Measurements from ENCODE around the gene VSTM2B.

The VSTM2B gene

DNA sequence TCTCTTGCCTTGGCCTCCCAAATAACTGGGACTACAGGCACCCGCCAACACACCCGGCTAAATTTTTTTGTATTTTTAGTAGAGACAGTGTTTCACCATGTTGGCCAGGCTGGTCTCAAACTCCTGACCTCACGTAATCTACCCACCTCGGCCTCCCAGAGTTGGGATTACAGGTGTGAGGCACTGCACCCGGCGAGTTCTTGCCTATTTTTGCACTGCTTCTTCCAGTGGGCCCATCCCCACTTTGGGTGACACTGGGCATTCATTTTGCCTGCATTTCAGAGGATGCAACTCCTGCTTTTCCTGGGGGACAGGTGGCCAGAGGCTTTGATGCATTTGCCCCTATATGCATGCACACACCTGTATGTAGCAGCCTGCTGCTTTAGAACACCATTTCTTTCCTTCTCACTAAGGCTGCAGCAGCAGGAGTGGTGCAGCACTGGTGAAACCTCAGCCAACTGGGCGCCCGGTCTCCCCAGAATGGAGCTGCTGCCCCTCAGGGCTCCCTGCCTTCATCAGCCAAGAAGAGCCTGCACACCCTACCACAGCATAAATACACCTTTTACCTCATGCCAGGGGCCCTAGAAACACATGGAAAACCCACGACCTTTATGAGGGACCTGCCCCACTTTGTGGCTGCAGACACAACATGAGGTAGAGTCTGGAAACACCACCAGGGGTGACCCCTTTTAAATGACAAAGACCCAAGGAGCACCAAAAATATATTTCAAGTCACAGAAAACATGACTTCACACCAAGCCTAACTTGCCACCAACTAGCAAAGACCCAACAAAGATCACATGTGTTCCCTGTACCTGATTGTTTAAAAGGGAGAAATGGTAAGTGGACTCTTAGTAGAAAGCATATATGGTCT is 43.5 kb downstream of the VSTM2B start:
- no peak for DNase-seq

DNA sequence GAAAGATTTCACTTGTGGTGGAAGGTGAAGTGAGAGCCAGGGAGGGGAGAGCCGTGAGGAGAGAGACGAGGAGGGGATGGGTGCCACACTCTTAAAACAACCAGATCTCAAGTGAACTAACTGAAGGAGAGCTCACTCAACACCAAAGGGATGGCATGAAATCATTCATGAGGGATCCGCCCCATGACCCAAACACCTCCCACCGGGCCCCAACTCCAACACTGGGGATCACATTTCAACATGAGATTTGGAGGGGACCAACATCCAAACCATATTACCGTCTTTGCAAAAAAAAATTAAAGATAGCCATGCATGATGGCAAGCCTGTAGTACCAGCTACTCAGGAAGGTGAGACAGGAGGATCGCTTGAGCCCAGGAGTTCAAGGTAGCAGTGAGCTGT is 45.4 kb downstream of the VSTM2B start:
- DNase-seq, result no peak

DNA sequence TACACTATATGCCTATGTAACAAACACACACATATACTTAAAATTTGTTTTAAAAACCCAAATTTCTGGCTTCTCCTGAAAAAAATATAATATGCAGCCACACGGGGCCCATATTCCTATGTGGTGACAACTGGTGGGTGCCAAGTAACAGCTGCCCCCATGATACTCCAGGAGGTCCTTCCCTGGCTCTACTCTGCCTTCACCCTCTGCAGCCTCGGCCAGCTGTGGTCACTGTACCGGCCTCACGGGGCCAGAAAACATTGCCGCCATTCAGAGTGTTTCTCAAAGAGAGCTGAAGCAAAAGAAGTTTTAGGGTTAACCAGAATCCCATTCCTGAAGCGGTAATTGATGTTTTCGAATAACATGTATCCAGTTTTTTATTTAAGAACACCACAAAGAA is 47.7 kb downstream of the VSTM2B start:
- no peak for DNase-seq

DNA sequence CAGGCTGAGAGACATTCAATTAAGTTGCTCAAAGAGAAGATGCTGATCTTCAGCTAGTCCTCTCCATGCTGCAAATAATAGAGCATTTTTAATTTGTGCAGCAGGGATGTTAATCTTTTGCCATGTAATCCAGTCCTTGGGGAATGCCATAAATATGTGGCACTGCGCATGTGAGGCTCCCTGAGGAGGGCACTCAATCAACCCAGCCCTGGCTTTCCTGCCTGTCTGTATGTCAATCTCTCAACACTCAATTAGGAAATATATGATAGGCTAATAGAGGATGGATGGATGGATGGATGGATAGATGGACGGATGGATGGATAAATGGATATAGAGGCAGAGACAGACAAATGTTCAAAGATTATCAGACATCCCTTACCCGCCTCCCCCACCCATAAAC is 48.7 kb downstream of the VSTM2B start:
- no peak for DNase-seq

DNA sequence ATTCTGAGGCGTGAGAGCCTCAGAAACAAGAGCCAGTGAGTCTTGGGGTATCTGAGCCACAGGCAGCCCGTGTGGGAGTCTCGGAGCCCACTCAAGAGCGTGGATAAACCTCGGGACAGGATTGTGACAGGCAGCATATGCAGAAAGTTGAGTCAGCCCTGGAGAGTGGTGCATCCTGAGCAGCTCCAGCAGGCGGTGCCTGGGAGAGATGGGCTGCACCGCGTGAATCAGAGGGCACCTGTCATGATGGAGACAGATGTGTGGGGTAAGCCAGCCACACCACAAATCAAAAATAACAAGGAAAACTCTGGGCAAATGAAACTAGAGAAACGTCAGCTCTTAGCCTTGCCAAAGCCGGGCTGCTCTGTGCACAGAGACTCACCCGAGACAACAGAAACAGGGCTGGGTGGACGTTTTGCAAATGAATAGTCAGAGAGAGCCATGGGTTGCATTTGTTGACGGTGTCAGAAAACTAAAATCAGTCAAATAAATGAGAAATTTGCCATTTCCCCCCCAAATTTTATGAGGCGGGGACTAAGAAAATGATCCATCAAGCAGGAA is 50.3 kb downstream of the VSTM2B start:
- DNase-seq, result peak; percentile 5 to 38 (median 15)

DNA sequence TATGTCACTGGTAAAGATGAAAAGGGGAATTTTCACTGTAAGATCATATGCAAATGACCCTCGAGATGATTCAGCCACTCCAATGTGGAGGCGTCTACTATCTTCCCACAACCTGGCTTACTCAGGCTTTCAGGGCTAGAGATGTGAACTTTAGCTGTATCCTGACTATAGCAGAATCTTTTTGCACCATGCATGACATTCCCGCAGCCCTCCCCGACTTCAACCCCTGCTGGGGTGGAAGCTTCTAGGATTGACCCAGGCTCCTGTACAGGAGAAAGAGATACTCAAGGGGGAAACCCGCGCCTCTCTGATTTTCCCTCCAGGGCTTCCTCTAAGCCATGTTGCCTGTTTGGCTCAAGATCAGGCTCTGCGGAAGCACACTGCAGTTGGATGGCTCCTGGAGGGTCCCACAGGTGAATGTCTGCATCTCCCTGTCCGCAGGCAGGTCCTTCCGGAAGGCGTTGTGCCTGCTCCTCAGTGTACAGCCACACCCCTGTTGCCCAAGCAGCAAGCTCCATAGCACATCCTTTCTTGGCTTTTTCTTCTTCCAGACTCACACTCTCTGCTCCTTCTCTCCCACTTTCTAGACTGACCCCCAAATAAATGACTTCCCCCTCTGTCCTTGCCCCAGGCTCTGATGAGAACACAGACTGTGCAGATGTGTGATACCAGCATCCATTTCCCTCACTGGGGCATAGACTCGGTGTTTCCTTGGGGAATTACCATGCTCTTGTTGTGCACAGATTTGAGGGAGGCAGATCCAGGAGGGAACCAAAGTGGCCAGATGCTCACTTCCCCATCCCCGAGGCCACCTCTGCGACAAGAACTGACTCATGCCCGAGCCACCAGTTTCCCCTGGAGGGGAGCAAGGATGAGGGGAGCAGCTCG is 51.2 kb downstream of the VSTM2B start:
- peak; percentile 48 to 73 (median 63) for DNase-seq

DNA sequence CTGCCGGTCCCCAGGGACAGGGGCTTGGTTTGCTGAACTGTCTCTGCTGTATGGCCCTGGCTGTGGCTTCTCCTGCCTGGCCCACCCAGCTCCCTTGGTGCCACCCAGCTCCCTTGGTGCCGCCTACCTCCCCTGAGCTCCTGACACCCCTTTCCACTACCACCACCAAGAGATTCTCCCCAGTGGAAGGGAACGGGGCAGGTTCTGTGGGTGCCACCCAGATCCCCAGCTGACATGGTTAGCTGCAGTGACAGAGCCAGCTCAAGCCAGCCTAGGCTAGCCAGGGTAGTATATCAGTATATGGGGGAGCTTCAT is 51.8 kb downstream of the VSTM2B start:
- DNase-seq, result no peak

DNA sequence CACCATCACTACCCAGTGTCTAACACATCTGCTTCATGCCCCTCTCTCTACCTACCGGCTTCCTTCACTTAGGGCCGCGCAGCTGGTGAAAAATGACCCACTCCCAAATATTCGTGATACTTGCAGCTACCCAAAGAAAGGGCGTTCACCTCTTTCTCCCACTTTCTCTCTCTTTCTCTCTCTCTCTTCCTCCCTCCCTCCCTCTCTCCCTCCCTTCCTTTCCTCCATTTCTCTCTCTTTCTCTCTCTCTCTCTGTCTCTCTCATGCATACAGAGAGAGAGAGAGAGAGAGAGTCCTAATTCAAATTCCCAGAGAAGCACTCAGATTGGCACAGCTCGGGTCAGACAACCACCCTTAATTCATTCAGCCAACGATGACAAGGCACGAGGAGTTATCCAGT is 52.6 kb downstream of the VSTM2B start:
- no peak for DNase-seq

DNA sequence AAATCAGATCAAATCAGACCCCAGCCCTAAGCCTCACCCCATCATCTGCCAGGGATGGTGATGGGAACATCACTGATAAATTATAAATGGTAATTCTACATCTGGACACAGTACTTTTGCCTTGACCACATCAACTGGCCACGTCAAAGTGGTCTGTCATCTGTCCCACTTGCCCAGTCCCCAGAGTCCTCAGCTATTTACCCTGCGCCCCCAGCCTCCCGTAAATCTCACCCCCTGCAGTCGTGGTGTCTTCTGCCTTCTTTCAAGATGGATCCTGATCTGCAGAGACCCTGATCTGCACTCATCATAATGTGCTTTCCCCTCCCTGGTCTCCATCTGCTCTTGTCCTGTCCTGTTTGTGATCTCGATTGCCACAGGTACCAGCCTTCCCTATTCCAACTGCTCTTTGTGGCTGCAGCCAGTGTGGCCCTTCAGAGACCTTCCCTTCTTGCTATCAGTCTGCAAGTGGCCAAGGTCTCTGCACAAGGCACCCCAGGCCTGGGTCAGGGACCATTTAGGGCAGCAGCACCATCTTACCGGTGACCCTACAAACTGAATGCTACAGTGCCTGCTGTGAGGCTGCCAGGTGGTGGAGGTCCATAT is 53.6 kb downstream of the VSTM2B start:
- no peak for DNase-seq

DNA sequence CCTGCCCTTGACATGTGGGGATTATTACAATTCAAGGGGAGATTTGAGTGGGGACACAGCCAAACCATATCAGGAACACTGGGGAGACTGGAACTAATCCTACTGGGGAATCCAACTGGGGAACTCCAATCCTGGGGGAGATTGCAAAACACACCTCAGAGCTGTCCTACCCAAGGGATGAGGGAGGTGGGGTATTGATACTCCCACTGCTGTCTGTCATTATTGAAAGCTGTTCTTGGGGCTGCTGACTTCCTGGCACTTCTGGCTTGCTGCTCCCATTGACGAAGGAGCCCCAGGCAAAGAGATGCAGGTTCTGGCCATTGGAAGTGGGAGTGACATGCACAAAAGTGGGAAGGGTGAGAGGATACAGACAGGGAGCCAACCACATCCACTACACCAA is 55.6 kb downstream of the VSTM2B start:
- no peak for DNase-seq

DNA sequence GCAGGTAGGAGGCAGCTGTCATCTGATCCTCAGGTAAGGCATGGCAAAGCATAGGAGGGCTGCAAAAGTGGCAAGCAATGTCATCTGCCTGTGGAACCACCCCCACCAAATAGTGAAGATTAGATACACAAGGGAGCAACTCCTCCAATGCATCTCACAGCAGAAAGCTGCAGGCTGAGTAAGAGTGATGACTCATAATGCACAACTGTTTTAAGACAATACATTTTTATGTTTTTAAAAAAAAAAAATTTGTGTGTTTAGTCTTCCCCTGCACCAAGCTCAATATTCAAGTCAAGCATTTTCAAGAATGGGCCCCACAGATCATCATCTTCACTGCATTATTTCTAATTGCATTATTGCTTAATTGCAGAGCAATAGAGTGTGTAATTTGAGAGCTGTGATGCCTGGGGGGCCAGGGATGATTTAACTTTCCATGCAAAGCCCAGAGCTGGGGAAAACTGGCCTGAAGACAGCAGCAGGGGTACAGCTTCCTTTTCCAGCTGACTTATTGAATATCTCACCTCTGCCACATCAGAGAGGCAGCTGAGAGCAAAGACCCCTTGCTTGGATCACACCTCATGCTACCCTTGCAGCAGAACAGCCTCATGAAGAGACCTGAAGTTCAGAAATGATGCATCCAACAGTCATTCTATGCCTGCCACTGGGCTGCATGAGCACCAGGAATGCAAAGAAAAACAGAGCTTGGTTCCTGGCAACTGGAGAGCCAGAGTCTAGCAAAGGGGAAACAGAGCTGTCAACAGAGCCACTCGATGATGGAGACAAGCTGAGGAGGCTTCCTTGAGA is 57.6 kb downstream of the VSTM2B start:
- DNase-seq, result no peak

DNA sequence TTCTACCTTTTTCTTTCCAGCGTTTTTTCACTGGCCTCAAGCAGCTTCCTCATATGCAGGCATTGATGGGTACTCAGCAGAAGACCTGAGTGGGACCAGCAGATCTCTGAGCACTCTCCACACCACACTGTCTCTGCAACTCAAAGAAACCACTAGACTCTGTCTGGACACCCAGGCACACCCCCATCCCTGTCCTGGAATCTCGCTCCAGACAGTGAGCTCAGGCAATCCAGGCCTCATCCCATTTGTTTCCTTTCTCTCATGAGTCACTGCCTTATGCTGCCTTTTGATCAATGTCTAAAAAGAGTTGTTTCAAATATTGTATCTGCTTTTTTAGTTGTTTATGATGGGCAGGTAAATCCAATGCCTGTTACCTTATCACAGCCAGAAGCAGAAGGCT is 60.6 kb downstream of the VSTM2B start:
- DNase-seq, result no peak

DNA sequence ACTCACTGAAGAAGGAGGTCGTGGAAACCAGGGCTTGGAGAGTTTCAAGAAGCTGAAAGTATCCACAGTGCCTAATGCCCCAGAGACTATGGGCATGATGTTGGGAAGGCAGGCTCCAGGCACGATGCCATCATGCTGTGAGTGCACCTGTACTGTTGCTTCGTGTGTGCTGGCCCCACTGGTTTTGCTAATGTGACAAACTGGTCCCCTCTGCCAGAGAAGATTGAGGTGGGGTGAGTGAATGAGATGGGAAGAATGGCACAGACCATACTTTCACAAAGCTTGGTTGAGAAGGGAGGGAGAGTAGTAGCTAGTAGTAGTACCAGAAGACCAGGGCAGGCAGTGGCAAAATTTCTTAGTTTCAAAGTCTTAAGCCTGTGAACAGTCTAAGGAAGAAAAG is 61.3 kb downstream of the VSTM2B start:
- DNase-seq, result no peak

DNA sequence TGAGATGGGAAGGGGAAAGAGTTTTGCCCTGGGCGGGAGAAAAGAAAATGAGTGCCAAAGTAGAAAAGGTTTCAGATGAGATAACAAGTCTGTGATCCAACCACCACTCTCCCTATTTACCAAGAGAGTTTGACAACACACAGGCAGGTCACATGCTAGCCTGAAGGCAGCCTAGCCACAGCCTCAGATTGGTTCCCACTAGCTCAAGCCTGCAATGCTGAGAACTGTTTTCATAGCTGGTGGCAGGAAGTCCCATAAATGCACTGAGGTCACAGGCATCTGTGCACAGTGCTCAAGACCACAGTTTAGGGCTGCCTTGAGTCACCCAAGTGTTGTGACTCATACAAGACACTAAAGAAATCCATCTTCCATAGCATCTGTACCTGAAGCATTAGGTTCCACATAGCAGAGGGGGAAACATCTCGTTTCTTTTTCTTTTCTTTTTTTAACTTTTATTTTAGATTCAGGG is 61.8 kb downstream of the VSTM2B start:
- DNase-seq, result peak in 2 of 4 experiments; percentile 29 to 38

DNA sequence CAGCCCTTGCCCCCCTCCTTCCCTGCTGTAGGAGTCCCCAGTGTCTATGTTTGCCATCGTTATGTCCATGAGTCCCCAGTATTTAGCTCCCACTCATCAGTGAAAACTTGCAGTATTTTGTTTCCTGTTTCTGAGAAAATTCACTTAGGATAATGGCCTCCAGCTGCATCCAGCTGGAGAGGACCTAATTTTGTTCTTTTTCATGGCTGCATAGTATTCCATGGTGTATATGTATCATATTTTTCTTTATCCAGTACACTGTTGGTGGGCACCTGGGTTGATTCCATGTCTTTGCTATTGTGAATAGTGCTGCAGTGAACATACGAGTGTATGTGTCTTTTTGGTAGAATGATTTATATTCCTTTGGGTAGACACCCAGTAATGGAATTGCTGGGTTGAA is 62.3 kb downstream of the VSTM2B start:
- DNase-seq, result no peak

DNA sequence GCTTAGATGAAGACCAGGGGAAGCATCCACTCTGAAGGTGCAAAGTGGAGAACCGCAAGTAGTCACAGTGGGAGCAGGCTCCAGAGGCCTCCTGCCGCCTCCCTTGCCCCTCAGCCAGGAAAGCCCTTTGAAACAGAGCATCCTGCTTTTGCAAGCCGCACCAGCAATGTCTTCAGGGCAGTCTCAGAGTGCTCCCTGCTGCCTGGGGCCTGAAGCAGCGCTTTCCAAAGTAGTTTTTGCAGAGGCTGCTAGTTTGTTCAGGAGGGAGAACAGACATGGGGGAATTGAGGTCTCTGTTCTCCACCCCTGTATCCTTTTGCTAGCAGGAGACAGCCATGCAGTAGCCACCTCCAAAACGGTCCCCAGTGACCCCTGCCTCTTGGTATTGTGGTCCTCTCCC is 64.5 kb downstream of the VSTM2B start:
- no peak for DNase-seq

DNA sequence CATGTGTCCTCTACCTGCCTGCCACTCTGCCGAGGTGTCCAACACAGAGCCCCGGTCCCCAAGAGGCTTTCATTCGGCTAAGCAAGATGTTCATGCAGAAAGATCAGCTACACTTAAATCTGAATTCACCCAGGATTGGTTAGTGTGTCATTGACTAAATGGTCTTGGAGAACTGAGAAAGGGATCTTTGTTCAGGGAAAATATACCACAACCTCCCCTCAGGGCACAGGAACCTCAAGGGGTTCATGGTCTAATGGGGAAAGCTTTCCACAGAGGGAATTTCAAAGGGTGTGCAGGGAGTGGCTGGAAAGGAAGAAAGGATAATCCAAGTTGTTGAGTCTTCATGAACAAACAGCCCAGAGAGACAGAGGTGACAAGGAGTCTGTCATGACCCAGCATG is 65.9 kb downstream of the VSTM2B start:
- DNase-seq, result no peak

DNA sequence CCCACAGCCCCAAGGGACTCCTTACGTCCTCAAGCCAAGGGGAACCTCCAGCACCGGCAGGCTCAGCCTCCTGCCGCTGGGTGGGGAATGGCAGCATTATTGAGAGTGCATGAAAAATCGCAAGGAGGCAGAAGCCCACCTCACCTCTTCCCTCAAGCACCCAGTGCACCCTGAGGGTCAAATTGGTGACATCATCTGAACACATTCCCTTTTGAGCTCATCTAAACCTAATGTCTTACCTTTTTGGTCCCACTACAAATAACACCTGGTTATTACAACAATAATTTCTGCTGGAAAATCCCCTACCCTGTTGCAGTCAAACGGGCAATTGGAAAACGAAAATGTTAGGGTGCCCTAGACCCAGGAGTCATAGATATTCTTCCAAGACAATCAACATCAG is 68.1 kb downstream of the VSTM2B start:
- DNase-seq, result no peak

DNA sequence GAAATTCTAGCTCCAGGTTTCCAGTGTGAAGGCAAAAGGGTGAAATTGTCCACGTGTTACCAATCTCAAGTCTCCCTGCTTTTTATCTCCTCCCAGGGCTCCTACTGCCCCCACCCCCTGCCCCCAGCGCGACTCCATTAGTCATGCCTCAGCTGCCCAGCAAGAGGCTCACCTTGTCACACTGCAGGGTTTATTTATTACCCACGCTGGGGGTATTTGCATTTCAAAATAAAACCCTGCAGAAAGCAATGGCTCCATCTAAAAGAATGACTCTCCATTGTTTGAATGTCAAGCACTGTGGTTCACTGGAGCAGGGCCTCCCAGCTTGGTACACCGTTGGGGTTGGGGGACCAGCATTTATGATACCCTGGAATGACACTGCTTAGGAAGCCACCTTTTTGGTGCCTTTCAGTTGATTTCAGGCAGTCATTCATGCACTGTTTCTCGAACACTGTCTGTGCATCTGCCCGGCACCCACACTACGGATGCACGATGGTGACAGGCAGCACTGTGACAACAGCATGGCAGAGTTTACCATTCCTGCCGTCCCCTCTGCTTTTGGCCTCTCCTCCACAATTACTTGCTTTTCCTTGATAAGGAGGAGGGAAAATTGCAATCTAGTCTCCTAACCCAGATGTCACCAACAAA is 70.4 kb downstream of the VSTM2B start:
- DNase-seq, result no peak

DNA sequence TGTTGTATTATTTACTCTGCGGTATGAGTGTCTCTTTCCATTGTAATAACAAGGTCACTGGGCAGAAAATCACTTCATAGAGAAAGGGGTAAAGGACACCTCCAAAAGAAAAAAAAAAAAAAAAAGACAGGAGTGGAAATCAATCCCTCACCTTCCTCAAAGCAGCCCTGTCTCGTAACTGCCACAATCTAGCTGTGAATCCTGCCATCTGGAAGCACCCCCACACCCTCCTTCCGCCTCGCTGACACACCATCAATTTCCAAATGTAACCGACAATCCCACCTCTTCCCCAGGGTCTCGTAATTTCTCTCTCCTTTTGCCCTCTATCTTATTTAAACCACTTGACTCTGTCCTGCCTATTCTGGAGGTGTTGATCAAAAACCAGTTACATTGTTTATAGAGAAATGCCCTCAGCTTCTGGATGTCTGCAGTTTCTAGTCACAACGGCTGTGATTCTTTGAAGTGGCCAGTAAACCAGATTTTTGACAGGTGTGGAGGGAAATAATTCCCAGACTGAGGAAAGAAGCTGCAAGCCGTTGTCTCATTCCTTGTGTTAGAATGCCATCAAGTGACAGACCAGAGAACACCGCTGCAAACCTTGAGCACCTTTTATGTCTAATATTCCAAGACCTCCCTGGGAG is 71.2 kb downstream of the VSTM2B start:
- DNase-seq, result peak; percentile 11 to 28 (median 20)

DNA sequence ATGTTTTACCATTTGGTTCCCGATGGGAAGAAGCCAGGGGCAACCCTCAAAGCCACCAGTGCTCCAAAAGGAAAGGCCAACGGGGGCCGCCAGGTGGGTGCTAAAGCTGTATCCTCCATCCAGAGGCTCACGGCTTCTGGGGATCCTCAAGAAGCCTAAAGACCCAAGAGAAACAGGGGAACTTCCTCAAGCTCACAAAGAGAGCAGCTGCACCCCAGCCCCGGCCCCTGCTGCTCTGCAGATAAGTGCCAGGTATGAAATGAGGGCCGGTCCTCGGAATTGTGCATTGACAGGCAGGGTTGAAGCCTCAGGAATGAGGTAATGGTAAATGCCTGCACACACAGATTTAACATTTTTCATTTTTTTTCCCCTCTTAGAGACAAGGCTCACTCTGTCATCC is 72.2 kb downstream of the VSTM2B start:
- DNase-seq, result no peak
